Occipital lobe (tissue), 2 donors: ENCODE data around the gene TSPAN18. TPM values are rescaled to one million over a fixed set of nuclear protein-coding genes. Genes with fewer than 3 reads are reported as not detected.

Source experiments
- DNase-seq: peaks from one replicate; lab custom pipeline; 2025; lab: John Stamatoyannopoulos, UW
- total RNA-seq: library from RNA; depleted of rRNA; stranded (reverse); fragments of >200 nt; gene quantifications from one replicate; pipeline ENCODE4 v1.2.3, GENCODE V29; 2014

The TSPAN18 gene
- total RNA-seq, 1 donor from 2014 or later = 19.7 TPM

DNA sequence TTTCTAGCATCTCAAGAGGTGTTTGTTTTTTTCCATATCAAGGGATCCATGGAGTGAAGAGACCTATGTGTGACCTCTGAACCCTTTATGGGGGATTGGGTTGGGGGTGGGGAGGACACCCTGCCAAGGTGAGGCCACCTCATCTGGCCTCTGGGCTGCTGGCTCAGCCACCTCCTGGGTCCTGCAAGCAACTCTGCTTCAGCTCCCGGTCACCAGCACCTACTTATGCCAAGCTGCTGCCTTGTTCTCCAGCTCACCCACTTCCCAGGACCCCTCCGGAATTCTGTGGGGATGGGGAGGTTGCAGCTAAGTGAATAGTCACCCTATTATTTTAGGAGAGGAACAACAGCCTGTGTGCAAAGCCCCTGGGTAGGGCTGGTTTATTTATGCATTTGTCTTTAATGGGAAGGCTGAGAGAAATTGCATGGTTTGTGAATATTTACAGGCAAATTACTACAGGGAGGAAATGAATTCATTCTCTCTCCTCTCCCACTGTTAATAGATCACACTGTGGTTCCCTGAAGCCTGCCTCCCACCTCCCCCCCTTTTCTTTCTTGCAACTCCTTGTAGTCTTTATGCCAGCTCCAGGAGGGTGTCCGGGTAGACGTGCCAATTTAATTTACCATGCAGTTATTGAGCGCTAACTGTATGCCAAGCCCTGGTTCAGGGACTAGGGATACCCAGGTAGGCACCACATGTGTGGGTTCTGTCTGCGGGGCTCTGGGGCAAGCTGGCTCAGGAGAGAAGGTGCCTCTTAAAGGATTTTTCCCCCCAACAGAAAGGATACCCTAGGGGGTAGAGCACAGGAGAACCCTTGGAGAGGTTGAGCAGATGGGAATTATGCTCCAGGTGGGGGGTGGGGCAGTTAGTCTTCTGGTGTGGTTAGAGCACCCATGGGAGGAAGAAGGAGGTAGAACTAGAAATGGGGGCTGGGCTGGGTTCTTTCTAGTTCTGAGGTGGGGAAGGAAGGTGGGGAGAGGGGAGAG lies 50.7 kb downstream of the TSPAN18 start:
- no peak for DNase-seq

DNA sequence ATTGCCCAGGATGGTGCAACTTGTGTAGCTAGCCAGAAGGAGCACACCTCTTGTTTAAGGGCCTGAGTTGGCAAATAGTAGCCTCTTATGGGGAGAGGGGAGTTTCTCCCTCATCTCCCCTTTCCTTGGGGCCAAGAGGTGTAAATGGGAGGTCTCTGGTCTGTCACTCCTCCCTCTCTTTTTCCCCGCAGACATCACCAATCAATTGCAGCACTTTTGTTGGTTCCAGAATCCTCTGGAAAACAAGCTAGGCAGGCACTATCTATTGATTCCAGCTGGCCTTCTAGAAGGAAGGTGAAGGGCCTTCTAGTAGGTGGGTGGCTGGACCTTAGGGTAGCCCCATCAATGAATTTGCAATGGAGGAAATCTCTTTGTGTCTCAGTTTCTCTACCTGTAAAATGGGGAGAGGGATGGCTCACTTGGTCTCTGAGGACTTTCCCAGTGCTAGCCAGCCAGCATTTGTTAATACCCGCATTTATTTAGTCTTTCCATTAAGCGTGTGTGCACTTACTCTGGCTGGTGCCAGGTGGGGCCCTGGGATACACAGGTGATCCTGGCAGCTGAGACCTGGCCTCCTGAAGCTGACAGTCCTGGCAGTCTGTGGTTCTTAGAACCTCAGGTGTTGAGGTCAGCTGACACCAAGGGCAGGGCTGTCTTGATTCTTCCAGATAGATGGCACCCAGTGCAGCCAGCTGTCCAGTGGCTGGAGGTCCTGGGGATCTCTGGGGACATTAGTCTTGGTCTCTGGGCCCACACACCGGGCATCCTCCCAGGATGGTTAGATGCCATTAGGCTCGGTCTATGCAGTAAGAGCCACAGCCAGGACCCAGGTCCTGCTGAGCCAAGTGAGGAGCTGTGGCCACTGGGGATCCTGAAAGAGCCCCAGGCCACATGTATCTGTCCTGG lies 51.7 kb downstream of the TSPAN18 start:
- DNase-seq = no peak

DNA sequence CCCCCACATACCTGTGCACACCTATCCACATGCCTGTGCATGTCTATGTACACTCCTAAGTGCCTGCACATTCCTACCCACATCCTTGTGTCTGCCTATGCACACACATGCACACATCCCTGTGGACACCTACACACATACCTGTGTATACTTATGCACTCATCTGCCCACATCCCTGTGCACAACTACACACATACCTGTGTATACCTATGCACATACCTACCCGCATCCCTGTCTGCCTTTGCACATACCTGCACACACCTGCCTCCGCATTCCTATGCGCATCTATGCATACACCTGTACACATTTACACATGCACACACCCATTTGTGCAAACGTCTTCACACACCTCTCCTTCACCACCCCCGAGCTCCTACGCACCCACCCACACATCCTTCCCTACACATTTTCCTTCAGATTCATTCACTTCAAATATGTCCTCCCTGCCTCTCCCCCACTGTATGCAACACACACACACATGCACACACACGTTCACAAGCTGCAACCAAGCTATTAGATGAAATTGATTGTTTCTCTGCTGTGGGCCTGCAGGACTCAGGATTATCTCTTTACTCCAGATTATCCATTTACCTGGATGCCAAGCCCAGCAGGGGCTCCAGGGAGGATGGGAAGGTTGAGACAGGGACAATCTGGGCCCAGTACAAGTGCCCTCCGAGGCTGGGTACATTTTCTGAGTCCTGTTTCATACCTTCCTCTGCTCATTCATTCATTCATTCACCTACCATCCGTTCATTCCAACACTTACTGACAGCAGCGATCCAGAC lies 53.2 kb downstream of the TSPAN18 start:
- DNase-seq = no peak

DNA sequence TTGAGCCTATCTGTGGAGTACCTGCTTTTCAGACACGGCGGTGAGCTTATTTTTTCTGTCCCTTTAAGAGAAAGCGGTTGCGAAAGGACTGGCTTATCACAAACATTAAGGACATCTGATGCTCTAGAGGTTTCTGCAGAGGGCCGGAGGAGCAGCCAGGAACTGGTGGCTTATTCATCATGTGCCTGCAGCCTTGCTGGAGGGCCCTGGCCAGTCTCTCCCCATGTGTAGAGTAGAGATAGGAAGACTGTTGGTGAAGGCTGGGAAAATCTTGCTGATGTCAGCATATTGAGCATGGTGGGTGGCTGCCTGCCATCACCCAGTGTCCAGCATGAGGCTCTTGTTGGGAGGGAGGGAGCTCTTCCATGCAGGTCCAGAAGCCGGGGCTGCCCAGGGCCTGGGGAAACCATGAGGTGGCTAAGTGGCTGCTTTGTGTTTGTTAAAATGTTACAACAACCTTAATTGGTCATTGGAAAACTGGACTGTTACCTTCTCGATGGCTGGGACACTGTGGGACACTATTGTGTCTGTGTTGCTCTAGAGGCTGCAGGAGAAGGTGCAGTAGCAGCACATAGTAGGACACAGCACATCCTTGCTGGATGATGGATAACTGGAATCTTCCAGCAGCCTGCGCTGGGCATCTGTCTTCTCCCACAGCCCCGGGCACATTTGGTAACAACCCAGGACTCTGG lies 54.3 kb downstream of the TSPAN18 start:
- DNase-seq = no peak

DNA sequence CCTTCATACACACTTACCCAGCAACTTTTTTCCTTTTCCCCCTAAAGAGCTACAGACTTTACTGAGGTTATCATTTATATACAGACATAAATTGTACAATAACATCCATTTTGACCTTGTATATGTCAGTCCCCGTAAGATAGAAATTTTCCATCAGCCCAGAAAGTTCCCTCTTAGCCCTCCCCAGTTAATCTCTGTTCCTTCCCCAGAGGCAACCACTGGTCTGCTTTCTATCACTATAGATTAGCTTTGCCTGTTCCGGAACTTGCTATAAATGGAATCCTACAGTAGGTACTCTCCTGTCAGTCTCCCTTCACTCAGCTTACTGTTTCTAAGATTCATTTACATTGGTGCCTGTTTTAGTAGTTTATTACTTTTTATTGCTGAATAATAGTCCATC lies 54.9 kb downstream of the TSPAN18 start:
- no peak for DNase-seq

DNA sequence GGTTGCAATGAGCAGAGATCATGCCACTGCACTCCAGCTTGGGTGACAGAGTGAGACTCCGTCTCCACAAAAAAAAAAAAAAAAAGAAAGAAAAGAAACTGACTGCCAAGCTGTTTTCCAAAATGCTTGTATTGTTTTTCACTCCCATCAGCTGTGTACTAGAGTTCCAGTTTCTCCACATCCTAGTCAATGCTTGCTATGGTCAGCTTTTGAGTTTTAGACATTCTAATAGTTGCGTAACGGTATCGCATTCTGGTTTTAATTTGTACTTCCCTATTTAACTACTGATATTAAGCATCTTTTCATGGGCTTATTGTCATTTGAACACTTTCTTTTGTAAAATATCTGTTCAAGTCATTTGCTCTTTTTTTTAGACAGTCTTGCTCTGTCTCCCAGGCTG lies 55.7 kb downstream of the TSPAN18 start:
- DNase-seq = no peak

DNA sequence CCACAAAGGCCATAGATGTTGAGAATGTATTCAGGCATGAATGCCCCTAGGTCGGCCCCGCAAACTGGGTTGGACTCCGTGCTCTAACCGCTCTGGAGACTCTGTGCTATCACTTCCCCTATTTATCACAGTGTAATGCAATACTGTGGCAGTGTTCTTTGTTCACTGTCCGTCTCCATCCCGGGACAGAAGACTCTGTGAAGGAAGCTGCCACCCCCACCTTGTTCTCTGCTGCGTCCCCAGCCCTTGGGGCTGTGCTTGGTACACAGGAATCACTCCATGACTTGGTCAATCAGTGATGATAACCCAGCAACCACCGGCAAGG lies 57.6 kb downstream of the TSPAN18 start:
- DNase-seq = no peak

DNA sequence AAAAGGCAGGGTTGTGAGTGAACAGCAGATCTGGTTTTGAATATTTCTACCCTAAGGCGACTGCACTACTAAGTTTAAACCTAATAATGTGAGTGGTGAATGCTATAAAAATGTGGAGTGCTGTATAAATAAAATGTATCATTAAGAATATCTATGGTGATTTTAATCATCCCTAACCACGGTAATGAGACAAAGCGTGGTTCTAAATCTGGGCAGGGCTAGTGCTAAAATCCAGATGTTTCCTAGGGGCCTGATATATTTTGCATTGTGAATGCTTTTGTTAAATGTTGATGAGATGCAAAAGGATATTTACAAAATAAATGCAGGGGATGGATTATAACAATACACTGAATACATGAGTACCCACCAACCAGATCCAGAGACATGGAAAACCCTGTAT lies 58.1 kb downstream of the TSPAN18 start:
- DNase-seq = no peak

DNA sequence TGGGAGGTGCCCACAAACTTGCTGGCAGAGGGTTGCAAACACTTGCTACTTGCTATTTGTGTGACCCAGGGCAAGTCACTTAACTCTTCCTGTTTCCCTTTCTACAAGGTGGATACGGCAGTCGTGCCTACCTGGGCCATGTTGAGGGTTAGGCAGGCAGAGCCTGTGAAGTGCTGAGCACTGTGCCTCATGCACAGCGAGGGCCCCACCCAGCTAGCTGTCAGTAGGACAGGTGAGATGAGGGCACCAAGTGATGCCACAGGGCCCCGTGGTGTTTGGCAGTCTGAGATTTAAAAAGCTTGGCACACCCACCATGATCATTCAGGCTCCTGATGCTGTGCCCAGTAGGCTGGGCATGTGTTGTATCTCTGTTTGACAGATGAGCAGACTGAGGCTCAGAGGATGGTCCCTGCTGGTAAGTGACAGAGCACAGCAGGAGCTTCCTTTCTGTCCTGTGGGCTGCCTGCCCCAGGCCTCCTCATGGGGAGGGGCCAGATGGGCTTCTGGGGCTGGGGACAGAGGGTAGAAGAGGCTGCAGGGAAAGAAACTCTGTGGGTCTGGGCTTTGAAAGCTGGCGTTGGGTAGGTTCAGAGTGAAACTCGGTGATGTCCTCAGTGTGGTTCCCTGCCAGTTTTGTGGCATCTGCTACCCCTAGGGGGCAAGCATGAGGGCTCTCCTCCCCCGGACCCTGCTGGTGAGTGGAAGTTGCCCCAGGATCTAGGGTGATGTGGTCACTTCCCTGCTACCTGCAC lies 59.3 kb downstream of the TSPAN18 start:
- no peak for DNase-seq

DNA sequence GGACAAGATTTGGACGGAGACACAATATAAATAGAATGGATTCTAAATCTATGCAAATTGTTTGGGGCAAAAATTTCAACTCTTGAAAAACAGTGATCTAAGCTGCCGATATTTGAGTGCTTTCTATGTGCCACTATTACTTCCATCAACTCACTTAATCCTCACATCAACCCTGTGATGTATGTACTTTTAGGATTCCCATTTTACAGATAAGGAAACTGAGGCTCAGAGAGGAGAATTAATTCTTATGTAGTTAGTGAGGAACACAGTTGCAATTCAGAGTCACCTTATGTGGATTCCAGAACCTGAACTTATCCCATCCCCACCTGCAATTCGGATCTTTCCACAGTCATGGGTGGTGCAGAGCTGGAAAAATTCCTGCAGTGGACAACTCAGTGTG lies 60.3 kb downstream of the TSPAN18 start:
- no peak for DNase-seq

DNA sequence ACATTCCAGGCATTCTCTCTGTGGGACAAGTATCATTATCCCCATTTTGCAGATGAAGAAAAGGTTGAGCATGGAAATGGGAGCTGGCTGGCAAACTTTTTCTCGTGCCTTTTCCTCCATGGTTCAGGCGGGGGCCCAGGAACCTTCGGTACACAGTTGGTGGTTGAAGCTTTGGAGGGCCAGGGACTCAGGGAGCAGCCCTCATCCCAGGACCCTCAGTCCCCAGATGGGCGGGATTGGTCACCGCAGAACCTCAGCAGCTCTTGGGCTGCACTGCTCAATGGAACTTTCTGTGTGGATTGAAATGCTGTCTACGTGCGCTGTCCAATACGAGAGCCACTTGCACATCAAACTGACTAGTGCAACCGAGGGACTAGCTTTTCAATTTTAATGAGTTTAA lies 61.2 kb downstream of the TSPAN18 start:
- DNase-seq = no peak

DNA sequence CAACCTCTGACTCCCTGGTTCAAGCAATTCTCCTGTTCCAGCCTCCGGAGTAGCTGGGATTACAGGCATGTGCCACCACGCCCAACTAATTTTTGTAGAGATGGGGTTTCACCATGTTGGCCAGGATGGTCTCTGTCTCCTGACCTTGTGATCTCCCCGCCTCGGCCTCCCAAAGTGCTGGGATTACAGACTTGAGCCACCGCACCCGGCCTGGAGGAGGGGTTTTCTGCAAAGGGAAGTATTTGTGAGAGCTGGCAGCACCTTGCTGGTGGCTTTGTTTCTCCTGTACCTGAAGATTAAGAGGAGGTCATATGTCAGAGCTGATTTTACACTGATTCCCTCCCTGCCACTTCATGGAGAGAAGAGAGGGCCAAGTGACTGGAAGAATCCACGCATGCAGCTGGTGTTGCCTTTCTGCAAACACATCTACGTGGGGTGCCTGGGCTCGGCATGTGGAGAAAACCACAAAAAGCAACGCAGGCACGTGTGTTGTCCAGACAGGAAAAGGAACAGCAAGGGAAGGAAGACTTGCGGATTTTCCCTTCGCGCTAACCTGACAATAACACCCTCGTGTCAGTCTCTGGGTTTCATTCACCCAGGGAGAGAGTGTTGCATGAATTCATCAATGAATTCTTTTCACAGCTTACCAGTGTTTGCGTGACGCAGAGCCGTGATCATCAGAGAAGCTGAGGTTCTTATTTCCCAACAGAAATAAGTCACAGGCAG lies 61.9 kb downstream of the TSPAN18 start:
- DNase-seq = no peak

DNA sequence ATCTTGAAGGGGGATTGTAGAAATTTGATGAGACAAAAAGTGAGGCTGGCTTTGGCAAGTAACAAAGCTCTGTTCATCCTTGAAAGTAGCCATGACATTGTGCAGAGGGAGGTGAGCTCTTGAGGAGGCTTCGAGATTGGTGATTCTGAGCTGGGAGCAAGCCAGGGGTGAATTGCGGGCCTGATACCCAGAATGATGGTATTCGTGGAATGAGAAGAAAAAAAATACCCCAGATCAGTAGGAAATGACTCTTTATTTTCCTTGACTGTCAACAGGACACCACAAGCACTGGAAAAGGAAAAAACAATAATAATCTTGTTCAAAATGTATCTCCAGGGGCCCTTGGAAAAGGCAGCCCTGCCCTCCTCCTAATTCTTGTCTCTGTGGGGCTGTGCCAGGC lies 62.7 kb downstream of the TSPAN18 start:
- no peak for DNase-seq

DNA sequence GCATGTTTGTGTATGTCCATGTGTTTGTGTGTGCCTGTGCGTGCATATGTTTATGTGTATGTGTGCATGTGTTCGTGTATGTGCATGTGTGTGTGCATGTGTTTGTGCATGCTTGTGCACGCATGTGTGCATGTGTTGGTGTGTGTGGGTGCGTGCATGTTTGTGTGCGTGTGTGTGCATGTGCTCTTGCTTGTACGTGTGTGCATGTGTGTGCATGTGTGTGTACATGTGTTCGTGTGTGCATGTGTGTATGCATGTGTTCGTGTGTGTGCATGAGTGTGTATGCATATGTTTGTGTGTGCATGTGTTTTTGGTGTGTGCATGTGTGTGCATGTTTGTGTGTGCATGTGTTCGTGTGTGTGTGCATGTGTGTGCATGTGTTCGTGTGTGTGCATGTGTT lies 63.4 kb downstream of the TSPAN18 start:
- no peak for DNase-seq

DNA sequence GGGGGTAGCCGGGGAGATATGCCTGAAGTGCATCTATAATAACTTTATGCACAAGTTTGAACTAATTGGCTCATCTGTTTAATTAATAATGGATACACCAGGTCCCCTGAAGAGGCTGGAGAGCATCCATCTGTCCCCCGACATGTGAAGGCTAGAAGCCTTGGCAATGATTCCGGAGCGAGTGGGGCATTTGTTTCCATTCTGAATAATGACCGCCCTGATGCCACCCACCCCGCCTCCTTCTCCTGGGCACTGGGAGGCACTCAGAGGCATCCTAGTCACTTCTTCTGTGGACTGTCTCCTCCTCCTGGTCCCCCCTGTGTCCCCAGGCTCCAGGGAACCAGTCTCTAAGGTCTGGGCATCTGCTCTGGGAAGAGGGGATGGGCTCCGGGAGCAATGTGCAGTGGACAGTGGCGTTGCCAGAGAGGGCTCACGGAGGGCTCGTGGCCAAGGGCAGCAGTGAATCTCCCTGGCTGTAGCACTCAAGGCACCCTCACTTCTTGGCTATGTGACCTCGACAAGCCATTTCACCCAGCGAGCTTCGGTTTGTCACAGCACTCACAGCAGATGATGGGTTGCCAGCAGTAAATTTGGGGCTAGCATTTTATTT lies 64.7 kb downstream of the TSPAN18 start:
- DNase-seq = no peak

DNA sequence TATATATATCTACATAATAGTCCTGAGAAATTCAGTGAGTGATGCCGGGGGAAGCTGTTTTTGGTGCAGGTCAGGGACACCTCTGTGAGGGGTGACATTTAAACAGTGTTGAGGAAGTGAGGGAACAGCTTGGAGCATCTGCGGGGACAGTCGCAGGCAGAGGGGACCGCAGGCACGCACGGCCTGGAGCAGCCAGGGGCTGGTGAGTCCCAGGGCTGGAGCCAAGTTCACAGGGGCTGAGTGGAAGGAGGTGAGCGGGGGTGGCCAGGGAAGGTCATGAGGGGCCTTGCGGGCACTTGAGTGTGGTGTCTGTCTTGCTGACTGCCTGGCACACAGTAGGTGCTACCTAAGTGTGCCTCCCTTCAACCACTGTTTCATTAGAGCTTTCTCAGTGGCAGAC lies 65.4 kb downstream of the TSPAN18 start:
- no peak for DNase-seq

DNA sequence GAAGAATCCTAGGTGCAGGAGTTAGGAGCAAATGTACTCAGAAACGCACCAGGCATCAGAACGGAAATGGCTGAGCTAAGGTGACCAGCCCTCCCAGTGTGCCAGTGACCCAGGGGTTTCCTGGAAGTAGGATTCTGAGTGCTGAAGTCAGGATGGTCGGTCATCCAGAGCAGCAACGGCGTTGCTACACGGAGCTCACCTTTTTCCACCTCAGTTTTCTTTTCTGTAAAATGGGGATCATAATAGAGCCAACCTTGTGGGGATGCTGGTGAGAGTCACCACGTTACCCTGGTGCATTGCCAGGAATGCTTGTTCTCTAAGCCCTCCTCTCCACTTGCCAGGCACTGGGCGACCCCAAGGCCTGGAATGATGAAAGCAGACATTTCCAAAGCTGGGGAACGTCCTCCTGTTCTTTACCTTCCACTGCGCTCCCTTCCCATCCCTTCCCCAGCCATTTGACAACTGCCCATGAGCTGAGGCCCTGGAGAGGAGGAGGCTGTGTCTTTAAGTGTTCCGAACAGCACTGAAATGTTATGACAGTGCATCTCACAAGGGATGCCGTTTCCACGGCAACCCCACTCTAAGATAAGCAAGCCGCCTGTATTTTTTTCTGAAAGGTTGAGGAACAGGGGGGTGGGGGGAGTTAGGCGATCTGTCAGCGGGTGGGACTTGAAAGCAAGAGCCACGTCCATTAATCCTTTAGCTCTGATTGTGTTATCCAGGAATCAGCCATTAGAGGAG lies 66.8 kb downstream of the TSPAN18 start:
- no peak for DNase-seq

DNA sequence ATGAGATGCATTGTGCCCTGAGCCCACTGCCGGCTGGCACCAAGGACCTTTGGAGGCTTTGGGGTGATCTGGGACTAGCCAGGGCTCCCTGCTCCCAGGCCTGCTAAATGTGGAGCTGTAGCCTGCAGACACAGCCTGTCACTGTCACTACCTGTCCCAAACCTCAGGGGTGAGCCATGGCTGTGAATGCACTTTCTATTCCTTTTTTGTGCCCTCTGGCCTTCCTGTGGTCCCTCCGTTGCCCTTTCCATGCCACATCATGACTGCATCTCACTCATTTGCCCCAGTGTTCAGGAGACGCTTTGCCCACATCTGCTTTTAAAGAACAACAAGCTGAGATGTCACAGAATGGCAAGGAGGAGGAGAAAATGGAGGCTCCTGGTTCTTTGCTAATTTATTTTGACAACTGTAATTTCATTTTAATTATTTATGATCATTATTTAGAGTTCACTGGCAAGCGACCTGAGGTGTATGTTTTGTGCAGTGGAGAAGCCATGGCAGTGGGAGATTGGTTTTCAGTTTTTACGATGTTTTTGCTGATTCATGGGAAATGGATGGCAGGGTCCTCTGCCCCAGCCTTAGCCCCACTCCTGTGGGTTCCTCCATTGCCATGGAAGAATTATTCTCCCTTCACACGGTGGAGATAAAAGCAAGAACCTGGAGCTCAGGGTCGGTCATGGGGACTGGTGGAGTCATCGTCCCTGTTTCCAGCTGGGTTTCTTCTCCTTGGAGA lies 69.2 kb downstream of the TSPAN18 start:
- no peak for DNase-seq
